Left colon (tissue), 2 donors: ENCODE results near the gene FOLH1. TPM values are rescaled to one million over a fixed set of nuclear protein-coding genes. Genes with fewer than 3 reads are reported as not detected.
A peak's percentile ranks its signal among the peaks of the same experiment; 100 is the strongest.
"Not testable (repeated sequence)": the region's sequence is repeated elsewhere in the genome, so short reads cannot be mapped to it uniquely, and the experiment has no call there.

Experiments
- ATAC-seq: fragments of 200-7000 bp; cut with Tn5 transposase; one replicate; pipeline ENCODE4 v1.9.1; 2020; ENCODE audit warnings: mild to moderate bottlenecking, moderate library complexity
- DNase-seq, 2 donors: peaks; one replicate each; pipeline ENCODE4 v3.0.0-alpha.2; 2020
- intact Hi-C, 2 donors: fragments of 100-400 bp; cut with DNase I in 1 of 2; cut with micrococcal nuclease in 1 of 2; formaldehyde crosslinking; loops; one replicate each; pipeline versions ENCODE4 v1.11.2 to v1.14.0; 2022; cut with DNase I, micrococcal nuclease
- long read RNA-seq: library from polyadenylated mRNA; unstranded; transcript quantifications from one replicate; pipeline ENCODE4 v2.0.0, GENCODE V29; 2021
- total RNA-seq, 2 donors: library from RNA; stranded (reverse); fragmentation: NEBNext Ultra II Directional; extraction: Animal tissue kit (Norgen Biotek cat#: 25700); gene quantifications; one replicate each; pipeline ENCODE4 v1.2.1, GENCODE V29; 2021
- donor health status: DM: no; HTN: no; CAD: no.
- donor health status: DM: yes; HTN: yes; CAD: no.

FOLH1 gene
- 1 to 10 TPM in 1 of 2 donors, under 1 TPM in 1; 0.46 to 1.2 TPM for total RNA-seq
- long read RNA-seq, result 0 reads

- peak in 1 of 2 donors; percentile 6 for DNase-seq
- ATAC-seq, result no peak
- intact Hi-C loops, result no loop called here
These were observed at the start of gene FOLH1 for GRCh38 chr11:49208006-49208721. TSS of gene FOLH1 (minus strand) at chr11:49208602. CDS start at chr11:49208409, 193 bp downstream.

GRCh38 chr11:49255148-49255547, 46.7 kb upstream of the FOLH1 start:
- ATAC-seq, intact Hi-C loops, DNase-seq: not testable (repeated sequence)

GRCh38 chr11:49251212-49251611, 42.8 kb upstream of the FOLH1 start:
- DNase-seq, intact Hi-C loops, ATAC-seq: not testable (repeated sequence)

- DNase-seq, ATAC-seq, intact Hi-C loops: not testable (repeated sequence)
These were observed 42.2 kb upstream of the FOLH1 start for GRCh38 chr11:49250398-49251115.

GRCh38 chr11:49249363-49249762, 41.0 kb upstream of the FOLH1 start:
- intact Hi-C loops, ATAC-seq, DNase-seq: not testable (repeated sequence)

GRCh38 chr11:49233685-49234084, 25.3 kb upstream of the FOLH1 start:
- peak; percentile 53 for ATAC-seq
- DNase-seq, intact Hi-C loops: not testable (repeated sequence)

GRCh38 chr11:49233019-49233418, 24.6 kb upstream of the FOLH1 start:
- intact Hi-C loops, ATAC-seq, DNase-seq: not testable (repeated sequence)

- DNase-seq, intact Hi-C loops, ATAC-seq: not testable (repeated sequence)
These were observed 23.3 kb upstream of the FOLH1 start for GRCh38 chr11:49231725-49232124.

GRCh38 chr11:49230534-49230933, 22.1 kb upstream of the FOLH1 start:
- DNase-seq, intact Hi-C loops, ATAC-seq: not testable (repeated sequence)

GRCh38 chr11:49230001-49230400, 21.6 kb upstream of the FOLH1 start:
- ATAC-seq, intact Hi-C loops, DNase-seq: not testable (repeated sequence)

GRCh38 chr11:49229136-49229535, 20.7 kb upstream of the FOLH1 start:
- DNase-seq, intact Hi-C loops: not testable (repeated sequence)
- peak; percentile 49 for ATAC-seq

GRCh38 chr11:49225255-49225785, 16.9 kb upstream of the FOLH1 start:
- DNase-seq, intact Hi-C loops, ATAC-seq: not testable (repeated sequence)

- ATAC-seq (no peak), DNase-seq (no peak)
- intact Hi-C loops, result no loop called here
These were observed 12.7 kb upstream of the FOLH1 start for GRCh38 chr11:49221112-49221511.

- intact Hi-C loops, result no loop called here
- ATAC-seq (no peak), DNase-seq (no peak)
These were observed 4.7 kb upstream of the FOLH1 start for GRCh38 chr11:49213026-49213560.

- ATAC-seq, intact Hi-C loops, DNase-seq: not testable (repeated sequence)
These were observed 1.4 kb downstream of the FOLH1 start for GRCh38 chr11:49206999-49207398.

- intact Hi-C loops, result no loop called here
- DNase-seq (no peak), ATAC-seq (no peak)
These were observed 6.0 kb downstream of the FOLH1 start for GRCh38 chr11:49202287-49202976.

- ATAC-seq, DNase-seq, intact Hi-C loops: not testable (repeated sequence)
These were observed 11.6 kb downstream of the FOLH1 start for GRCh38 chr11:49196775-49197174.

GRCh38 chr11:49196002-49196401, 12.4 kb downstream of the FOLH1 start:
- ATAC-seq, result peak; percentile 97
- DNase-seq, result peak in 1 of 2 donors; percentile 6
- intact Hi-C loops, result not testable (repeated sequence)

- DNase-seq, ATAC-seq, intact Hi-C loops: not testable (repeated sequence)
These were observed 18.1 kb downstream of the FOLH1 start for GRCh38 chr11:49190287-49190686.
